ENCODE measurements around the gene CNPY1.

GRCh38 chr7:155549226-155549625 is 2.9 kb upstream of the CNPY1 start:
- no peak for TF ChIP-seq CTCF (IDR thresholded peaks at IDR 0.05)
- no peak for TF ChIP-seq POLR2A (IDR thresholded peaks at IDR 0.05)
- no peak for TF ChIP-seq EP300 (IDR thresholded peaks at IDR 0.05)
